WTC11 (cell line): ENCODE results near the gene CAPZB. TPM values are rescaled to one million over a fixed set of nuclear protein-coding genes. Genes with fewer than 3 reads are reported as not detected.

ENCODE experiments used
- ATAC-seq: fragments of 200-7000 bp; cut with Tn5 transposase; 2 replicates; pipeline ENCODE4 v1.10.0; 2021; ENCODE audit warnings: mild to moderate bottlenecking, moderate library complexity
- CTCF ChIA-PET: fragments of 300-600 bp; sonication (Branson Sonifier 250); formaldehyde crosslinking; loops from one replicate; lab custom pipeline; 2021; ENCODE audit warnings: antibody characterized with exemption; lab: Charles Lee
- POLR2A ChIA-PET: fragments of 350-600 bp; sonication (Branson Sonifier 250); formaldehyde crosslinking; loops from one replicate; lab custom pipeline; 2021; ENCODE audit warnings: antibody characterized with exemption; lab: Charles Lee
- DNase-seq: peaks from one replicate; pipeline ENCODE4 v3.0.0; 2021; ENCODE audit warnings: low spot score
- H3K27ac Mint-ChIP-seq: 2 replicates; pipeline ENCODE4 v1.8.0; 2021; ENCODE audit warnings: mixed read lengths
- H3K27me3 Mint-ChIP-seq: 2 replicates; pipeline ENCODE4 v1.8.0; 2021; ENCODE audit warnings: low read depth, mild to moderate bottlenecking, moderate library complexity, mixed read lengths
- H3K36me3 Mint-ChIP-seq: 2 replicates; pipeline ENCODE4 v1.8.0; 2021; ENCODE audit warnings: mixed read lengths
- H3K4me1 Mint-ChIP-seq: 2 replicates; pipeline ENCODE4 v1.8.0; 2022; ENCODE audit warnings: mixed read lengths
- H3K4me3 Mint-ChIP-seq: 2 replicates; pipeline ENCODE4 v1.8.0; 2021; ENCODE audit warnings: mild to moderate bottlenecking, moderate library complexity, mixed read lengths
- H3K9me3 Mint-ChIP-seq: 2 replicates; pipeline ENCODE4 v1.8.0; 2021; ENCODE audit warnings: mixed read lengths
- ATF1 ChIP-seq: sonication (generic); formaldehyde crosslinking; IDR thresholded peaks from 2 replicates; pipeline ENCODE4 v1.8.1; 2023; ENCODE audit warnings: mild to moderate bottlenecking, moderate library complexity, missing genetic modification reagents
- CBFB ChIP-seq: sonication (generic); formaldehyde crosslinking; IDR thresholded peaks from 2 replicates; pipeline ENCODE4 v1.8.1; 2022; ENCODE audit warnings: mild to moderate bottlenecking, low read depth, missing genetic modification reagents
- FOXK1 ChIP-seq: sonication (generic); formaldehyde crosslinking; IDR thresholded peaks from 2 replicates; pipeline ENCODE4 v1.8.0; 2022; ENCODE audit warnings: mild to moderate bottlenecking, moderate library complexity, missing genetic modification reagents
- FOXP1 ChIP-seq: sonication (generic); formaldehyde crosslinking; IDR thresholded peaks from 2 replicates; pipeline ENCODE4 v1.8.0; 2022; ENCODE audit warnings: missing genetic modification reagents, mild to moderate bottlenecking, moderate library complexity, borderline replicate concordance
- GRHL2 ChIP-seq: fragments of 250-450 bp; sonication (Bioruptor Pico); IDR thresholded peaks from 2 replicates; pipeline ENCODE4 v1.8.0; 2022; ENCODE audit warnings: mild to moderate bottlenecking, moderate library complexity; ENCODE audit not compliant: insufficient replicate concordance, severe bottlenecking
- HMGA2 ChIP-seq: fragments of 250-450 bp; sonication (Bioruptor Pico); IDR thresholded peaks from 2 replicates; pipeline ENCODE4 v1.4.0; 2021; ENCODE audit warnings: mild to moderate bottlenecking, moderate library complexity
- IRF2 ChIP-seq: sonication (generic); formaldehyde crosslinking; IDR thresholded peaks from 2 replicates; pipeline ENCODE4 v1.8.0; 2022; ENCODE audit warnings: low read depth, missing genetic modification reagents, borderline replicate concordance
- MXD4 ChIP-seq: fragments of 250-450 bp; sonication (Bioruptor Pico); IDR thresholded peaks from 2 replicates; pipeline ENCODE4 v1.8.0; 2021; ENCODE audit warnings: mild to moderate bottlenecking, moderate library complexity, borderline replicate concordance
- NFATC4 ChIP-seq: fragments of 250-450 bp; sonication (Bioruptor Pico); IDR thresholded peaks from 2 replicates; pipeline ENCODE4 v1.9.0; 2021; ENCODE audit warnings: mild to moderate bottlenecking
- NR1H2 ChIP-seq: sonication (generic); formaldehyde crosslinking; IDR thresholded peaks from 2 replicates; pipeline ENCODE4 v1.9.0; 2021; ENCODE audit warnings: mild to moderate bottlenecking, moderate library complexity, missing genetic modification reagents
- NR2C2 ChIP-seq: sonication (generic); formaldehyde crosslinking; IDR thresholded peaks from 2 replicates; pipeline ENCODE4 v1.8.0; 2022; ENCODE audit warnings: mild to moderate bottlenecking, missing genetic modification reagents
- RELA ChIP-seq: sonication (generic); formaldehyde crosslinking; IDR thresholded peaks from 2 replicates; pipeline ENCODE4 v1.8.1; 2022; ENCODE audit warnings: missing genetic modification reagents, mild to moderate bottlenecking, borderline replicate concordance
- SMAD3 ChIP-seq: sonication (generic); formaldehyde crosslinking; IDR thresholded peaks from 2 replicates; pipeline ENCODE4 v1.8.0; 2022; ENCODE audit warnings: missing genetic modification reagents, mild to moderate bottlenecking, borderline replicate concordance
- SOX15 ChIP-seq: fragments of 250-450 bp; sonication (Bioruptor Pico); IDR thresholded peaks from 2 replicates; pipeline ENCODE4 v1.9.0; 2021; ENCODE audit warnings: mild to moderate bottlenecking
- TEAD1 ChIP-seq: sonication (generic); formaldehyde crosslinking; IDR thresholded peaks from 2 replicates; pipeline ENCODE4 v1.8.0; 2022; ENCODE audit warnings: mild to moderate bottlenecking, missing genetic modification reagents
- ZNF219 ChIP-seq: sonication (generic); formaldehyde crosslinking; IDR thresholded peaks from 2 replicates; pipeline ENCODE4 v1.8.0; 2023; ENCODE audit warnings: missing genetic modification reagents, mild to moderate bottlenecking, borderline replicate concordance
- total RNA-seq: library from RNA; stranded (reverse); gene quantifications from 3 replicates; pipeline ENCODE4 v1.2.3, GENCODE V29; 2021
- TF ChIP-seq, protein P1 (sequence below): sonication (generic); formaldehyde crosslinking; IDR thresholded peaks from 2 replicates; pipeline ENCODE4 v1.8.1; 2022; ENCODE audit warnings: missing genetic modification reagents, borderline replicate concordance
- TF ChIP-seq, protein P2 (sequence below): fragments of 250-450 bp; sonication (Bioruptor Pico); conservative IDR thresholded peaks from 2 replicates; pipeline ENCODE4 v1.9.0; 2021; ENCODE audit warnings: mild to moderate bottlenecking
- TF ChIP-seq, protein P3 (sequence below): sonication (generic); formaldehyde crosslinking; IDR thresholded peaks from 2 replicates; pipeline ENCODE4 v1.8.1; 2023; ENCODE audit warnings: mild to moderate bottlenecking, missing genetic modification reagents
- TF ChIP-seq, protein P4 (sequence below): sonication (generic); formaldehyde crosslinking; conservative IDR thresholded peaks from 2 replicates; pipeline ENCODE4 v1.8.1; 2023; ENCODE audit warnings: mild to moderate bottlenecking, low read depth, missing genetic modification reagents, moderate library complexity
- TF ChIP-seq, protein P5 (sequence below): sonication (generic); formaldehyde crosslinking; IDR thresholded peaks from 2 replicates; pipeline ENCODE4 v1.8.1; 2023; ENCODE audit warnings: mild to moderate bottlenecking, missing genetic modification reagents
- TF ChIP-seq, protein P6 (sequence below): sonication (generic); formaldehyde crosslinking; IDR thresholded peaks from 2 replicates; pipeline ENCODE4 v1.8.1; 2022; ENCODE audit warnings: mild to moderate bottlenecking, missing genetic modification reagents, moderate library complexity, borderline replicate concordance
- TF ChIP-seq, protein P7 (sequence below): sonication (generic); formaldehyde crosslinking; IDR thresholded peaks from 2 replicates; pipeline ENCODE4 v1.8.0; 2022; ENCODE audit warnings: mild to moderate bottlenecking, missing genetic modification reagents

Gene CAPZB
- total RNA-seq, 1 experiment from 2014 or later = 348 TPM

DNA sequence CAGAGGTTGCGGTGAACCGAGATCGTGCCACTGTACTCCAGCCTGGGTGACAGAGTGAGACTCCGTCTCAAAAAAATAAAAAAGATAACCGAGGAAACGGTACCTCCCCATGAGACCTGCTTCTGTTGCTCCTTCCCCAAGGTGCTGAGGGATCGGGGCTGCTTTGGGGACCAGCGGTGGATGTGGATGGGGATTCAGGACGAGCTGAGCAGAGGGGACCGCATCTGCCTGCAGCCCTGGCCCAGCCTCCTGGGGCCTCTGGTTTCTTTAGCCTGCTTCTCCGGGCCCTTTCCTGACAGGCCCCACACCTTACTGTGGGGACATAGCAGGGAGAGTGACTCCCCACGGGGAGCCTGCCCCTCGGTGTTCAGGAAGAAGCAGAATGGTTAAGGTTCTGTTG lies 156.2 kb downstream of the CAPZB start (continued):
- TF ChIP-seq FOXP1 (CRISPR knock-in tag) (no peak), SOX15 (CRISPR knock-in tag) (no peak)
- TF ChIP-seq, protein P1, sequence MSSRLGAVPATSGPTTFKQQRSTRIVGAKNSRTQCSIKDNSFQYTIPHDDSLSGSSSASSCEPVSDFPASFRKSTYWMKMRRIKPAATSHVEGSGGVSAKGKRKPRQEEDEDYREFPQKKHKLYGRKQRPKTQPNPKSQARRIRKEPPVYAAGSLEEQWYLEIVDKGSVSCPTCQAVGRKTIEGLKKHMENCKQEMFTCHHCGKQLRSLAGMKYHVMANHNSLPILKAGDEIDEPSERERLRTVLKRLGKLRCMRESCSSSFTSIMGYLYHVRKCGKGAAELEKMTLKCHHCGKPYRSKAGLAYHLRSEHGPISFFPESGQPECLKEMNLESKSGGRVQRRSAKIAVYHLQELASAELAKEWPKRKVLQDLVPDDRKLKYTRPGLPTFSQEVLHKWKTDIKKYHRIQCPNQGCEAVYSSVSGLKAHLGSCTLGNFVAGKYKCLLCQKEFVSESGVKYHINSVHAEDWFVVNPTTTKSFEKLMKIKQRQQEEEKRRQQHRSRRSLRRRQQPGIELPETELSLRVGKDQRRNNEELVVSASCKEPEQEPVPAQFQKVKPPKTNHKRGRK (CRISPR knock-in tag) = no peak
- TF ChIP-seq, protein P2, sequence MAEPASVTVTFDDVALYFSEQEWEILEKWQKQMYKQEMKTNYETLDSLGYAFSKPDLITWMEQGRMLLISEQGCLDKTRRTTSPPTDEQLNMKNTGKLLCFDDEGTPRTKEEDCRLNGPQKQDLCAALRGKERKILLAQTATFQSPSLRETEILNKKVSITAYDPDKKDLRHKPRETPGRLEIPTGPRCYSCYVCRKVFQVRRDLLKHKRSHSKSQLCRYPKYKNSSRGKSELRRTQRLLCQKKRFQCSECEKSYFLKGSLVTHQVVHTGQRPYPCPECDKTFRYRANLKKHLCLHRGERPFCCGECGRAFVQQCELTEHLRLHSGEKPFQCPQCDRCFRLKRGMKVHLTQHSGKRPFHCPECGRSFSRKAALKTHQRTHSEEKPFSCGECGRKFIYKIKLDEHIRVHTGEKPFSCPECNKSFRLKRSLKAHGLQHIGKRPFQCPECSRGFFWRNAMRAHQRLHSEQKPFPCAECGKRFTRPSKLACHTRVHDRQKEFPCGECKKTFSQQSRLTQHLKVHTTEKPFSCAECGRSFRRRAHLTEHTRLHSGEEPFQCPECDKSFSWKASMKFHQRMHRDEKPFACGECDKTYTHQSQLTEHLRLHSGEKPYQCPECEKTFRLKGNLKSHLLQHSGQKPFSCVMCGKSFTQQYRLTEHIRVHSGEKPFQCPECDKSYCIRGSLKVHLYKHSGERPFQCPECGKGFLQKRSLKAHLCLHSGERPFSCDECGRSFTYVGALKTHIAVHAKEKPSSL (CRISPR knock-in tag) = no peak

DNA sequence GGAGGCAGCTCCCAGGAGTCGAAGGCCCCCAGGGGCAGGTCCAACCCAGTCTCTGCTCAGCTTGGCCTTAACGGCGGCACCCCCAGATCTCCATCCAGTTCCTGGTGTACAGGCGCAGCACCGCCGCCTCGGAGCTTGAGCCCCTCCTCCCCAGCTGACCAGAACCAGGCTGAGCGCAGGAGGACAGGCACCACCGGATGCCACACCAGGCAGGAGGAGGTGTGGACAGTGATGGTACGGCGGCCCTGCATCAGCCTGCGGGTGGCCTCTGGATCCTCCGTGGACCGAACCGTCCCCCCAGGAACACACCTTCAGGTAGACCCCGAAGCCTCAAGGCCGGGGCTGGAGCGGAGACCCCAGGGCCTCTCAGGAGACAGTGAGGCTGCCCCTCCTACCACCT lies 156.9 kb downstream of the CAPZB start:
- Mint-ChIP-seq H3K27me3 (no peaks in the 10 kb centered on the region), H3K4me1 (no peaks in the 10 kb centered on the region), H3K36me3 (peaks cover 6% of the 10 kb centered on the region; the same call in 1 of the 2 replicates), H3K9me3 (no peaks in the 10 kb centered on the region), H3K4me3 (no peak overlapping the region), H3K27ac (no peak overlapping the region)
- DNase-seq = no peak
- no peak for ATAC-seq
- TF ChIP-seq SMAD3 (no peak), NR1H2 (CRISPR knock-in tag) (no peak), NFATC4 (CRISPR knock-in tag) (no peak), FOXK1 (CRISPR knock-in tag) (no peak), ATF1 (CRISPR knock-in tag) (no peak), NR2C2 (CRISPR knock-in tag) (no peak), IRF2 (CRISPR knock-in tag) (no peak), SOX15 (CRISPR knock-in tag) (no peak), GRHL2 (no peak), HMGA2 (no peak), ZNF219 (CRISPR knock-in tag) (no peak), CBFB (no peak), MXD4 (CRISPR knock-in tag) (no peak), RELA (CRISPR knock-in tag) (no peak), TEAD1 (CRISPR knock-in tag) (no peak)
- TF ChIP-seq, protein P3, sequence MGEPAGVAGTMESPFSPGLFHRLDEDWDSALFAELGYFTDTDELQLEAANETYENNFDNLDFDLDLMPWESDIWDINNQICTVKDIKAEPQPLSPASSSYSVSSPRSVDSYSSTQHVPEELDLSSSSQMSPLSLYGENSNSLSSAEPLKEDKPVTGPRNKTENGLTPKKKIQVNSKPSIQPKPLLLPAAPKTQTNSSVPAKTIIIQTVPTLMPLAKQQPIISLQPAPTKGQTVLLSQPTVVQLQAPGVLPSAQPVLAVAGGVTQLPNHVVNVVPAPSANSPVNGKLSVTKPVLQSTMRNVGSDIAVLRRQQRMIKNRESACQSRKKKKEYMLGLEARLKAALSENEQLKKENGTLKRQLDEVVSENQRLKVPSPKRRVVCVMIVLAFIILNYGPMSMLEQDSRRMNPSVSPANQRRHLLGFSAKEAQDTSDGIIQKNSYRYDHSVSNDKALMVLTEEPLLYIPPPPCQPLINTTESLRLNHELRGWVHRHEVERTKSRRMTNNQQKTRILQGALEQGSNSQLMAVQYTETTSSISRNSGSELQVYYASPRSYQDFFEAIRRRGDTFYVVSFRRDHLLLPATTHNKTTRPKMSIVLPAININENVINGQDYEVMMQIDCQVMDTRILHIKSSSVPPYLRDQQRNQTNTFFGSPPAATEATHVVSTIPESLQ (CRISPR knock-in tag) = no peak
- TF ChIP-seq, protein P4, sequence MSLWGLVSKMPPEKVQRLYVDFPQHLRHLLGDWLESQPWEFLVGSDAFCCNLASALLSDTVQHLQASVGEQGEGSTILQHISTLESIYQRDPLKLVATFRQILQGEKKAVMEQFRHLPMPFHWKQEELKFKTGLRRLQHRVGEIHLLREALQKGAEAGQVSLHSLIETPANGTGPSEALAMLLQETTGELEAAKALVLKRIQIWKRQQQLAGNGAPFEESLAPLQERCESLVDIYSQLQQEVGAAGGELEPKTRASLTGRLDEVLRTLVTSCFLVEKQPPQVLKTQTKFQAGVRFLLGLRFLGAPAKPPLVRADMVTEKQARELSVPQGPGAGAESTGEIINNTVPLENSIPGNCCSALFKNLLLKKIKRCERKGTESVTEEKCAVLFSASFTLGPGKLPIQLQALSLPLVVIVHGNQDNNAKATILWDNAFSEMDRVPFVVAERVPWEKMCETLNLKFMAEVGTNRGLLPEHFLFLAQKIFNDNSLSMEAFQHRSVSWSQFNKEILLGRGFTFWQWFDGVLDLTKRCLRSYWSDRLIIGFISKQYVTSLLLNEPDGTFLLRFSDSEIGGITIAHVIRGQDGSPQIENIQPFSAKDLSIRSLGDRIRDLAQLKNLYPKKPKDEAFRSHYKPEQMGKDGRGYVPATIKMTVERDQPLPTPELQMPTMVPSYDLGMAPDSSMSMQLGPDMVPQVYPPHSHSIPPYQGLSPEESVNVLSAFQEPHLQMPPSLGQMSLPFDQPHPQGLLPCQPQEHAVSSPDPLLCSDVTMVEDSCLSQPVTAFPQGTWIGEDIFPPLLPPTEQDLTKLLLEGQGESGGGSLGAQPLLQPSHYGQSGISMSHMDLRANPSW (CRISPR knock-in tag) = no peak
- TF ChIP-seq, protein P5, sequence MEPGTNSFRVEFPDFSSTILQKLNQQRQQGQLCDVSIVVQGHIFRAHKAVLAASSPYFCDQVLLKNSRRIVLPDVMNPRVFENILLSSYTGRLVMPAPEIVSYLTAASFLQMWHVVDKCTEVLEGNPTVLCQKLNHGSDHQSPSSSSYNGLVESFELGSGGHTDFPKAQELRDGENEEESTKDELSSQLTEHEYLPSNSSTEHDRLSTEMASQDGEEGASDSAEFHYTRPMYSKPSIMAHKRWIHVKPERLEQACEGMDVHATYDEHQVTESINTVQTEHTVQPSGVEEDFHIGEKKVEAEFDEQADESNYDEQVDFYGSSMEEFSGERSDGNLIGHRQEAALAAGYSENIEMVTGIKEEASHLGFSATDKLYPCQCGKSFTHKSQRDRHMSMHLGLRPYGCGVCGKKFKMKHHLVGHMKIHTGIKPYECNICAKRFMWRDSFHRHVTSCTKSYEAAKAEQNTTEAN (CRISPR knock-in tag) = no peak
- TF ChIP-seq, protein P6, sequence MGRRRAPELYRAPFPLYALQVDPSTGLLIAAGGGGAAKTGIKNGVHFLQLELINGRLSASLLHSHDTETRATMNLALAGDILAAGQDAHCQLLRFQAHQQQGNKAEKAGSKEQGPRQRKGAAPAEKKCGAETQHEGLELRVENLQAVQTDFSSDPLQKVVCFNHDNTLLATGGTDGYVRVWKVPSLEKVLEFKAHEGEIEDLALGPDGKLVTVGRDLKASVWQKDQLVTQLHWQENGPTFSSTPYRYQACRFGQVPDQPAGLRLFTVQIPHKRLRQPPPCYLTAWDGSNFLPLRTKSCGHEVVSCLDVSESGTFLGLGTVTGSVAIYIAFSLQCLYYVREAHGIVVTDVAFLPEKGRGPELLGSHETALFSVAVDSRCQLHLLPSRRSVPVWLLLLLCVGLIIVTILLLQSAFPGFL (CRISPR knock-in tag) = no peak
- TF ChIP-seq, protein P7, sequence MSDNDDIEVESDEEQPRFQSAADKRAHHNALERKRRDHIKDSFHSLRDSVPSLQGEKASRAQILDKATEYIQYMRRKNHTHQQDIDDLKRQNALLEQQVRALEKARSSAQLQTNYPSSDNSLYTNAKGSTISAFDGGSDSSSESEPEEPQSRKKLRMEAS (CRISPR knock-in tag) = no peak
- ChIA-PET CTCF (no interaction called here), POLR2A (no interaction called here)
